ENCODE measurements around the gene DHRS7B.
"Not testable (repeated sequence)": the region's sequence is repeated elsewhere in the genome, so short reads cannot be mapped to it uniquely, and the experiment has no call there.

Gene DHRS7B

GRCh38 chr17:21176773-21177395 lies 50.1 kb downstream of the DHRS7B start:
- H3K27ac Mint-ChIP-seq: peak overlapping the region in 1 of 2 donors; percentile 59
- DNase-seq: no peak

GRCh38 chr17:21177401-21177800 lies 50.6 kb downstream of the DHRS7B start:
- H3K9me3 Mint-ChIP-seq: no peaks in the 10 kb centered on the region
- DNase-seq (no peak), ATAC-seq (no peak)
- peak overlapping the region in 1 of 2 donors; percentile 59 for H3K27ac Mint-ChIP-seq
- H3K27me3 Mint-ChIP-seq: no peaks in the 10 kb centered on the region
- H3K4me3 Mint-ChIP-seq: no peak overlapping the region
- H3K4me1 Mint-ChIP-seq: no peaks in the 10 kb centered on the region

More at GRCh38 chr17:21176773-21177395, 50.1 kb downstream of the DHRS7B start:
- Mint-ChIP-seq H3K4me1 (peaks cover 3% of the 10 kb centered on the region), H3K9me3 (no peaks in the 10 kb centered on the region), H3K27me3 (no peaks in the 10 kb centered on the region), H3K4me3 (no peak overlapping the region)
- no peak for ATAC-seq

GRCh38 chr17:21177854-21178600 lies 51.3 kb downstream of the DHRS7B start:
- Mint-ChIP-seq H3K27me3 (no peaks in the 10 kb centered on the region), H3K4me1 (no peaks in the 10 kb centered on the region), H3K27ac (no peak overlapping the region), H3K9me3 (no peaks in the 10 kb centered on the region), H3K4me3 (no peak overlapping the region)
- DNase-seq (no peak), ATAC-seq (no peak)

DNA sequence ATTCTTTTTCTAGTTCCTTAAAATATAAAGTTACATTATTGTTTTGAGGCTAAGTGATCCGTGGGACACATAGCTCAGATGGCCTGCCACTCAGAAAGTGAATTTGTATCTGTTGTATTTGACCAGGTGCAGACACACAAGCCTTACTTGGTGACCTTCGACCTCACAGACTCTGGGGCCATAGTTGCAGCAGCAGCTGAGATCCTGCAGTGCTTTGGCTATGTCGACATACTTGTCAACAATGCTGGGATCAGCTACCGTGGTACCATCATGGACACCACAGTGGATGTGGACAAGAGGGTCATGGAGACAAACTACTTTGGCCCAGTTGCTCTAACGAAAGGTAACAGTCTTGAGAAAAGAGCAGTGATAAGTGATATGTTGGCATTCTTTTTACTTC lies 56.7 kb downstream of the DHRS7B start:
- no peak overlapping the region for H3K4me3 Mint-ChIP-seq
- H3K4me1 Mint-ChIP-seq: no peaks in the 10 kb centered on the region
- no peak for ATAC-seq
- no peak for DNase-seq
- H3K9me3 Mint-ChIP-seq: no peaks in the 10 kb centered on the region
- H3K27ac Mint-ChIP-seq: peak overlapping the region; percentile 3 to 75
- H3K27me3 Mint-ChIP-seq: no peaks in the 10 kb centered on the region

- Mint-ChIP-seq H3K4me3 (no peak overlapping the region), H3K9me3 (no peaks in the 10 kb centered on the region), H3K27ac (no peak overlapping the region), H3K4me1 (no peaks in the 10 kb centered on the region), H3K27me3 (no peaks in the 10 kb centered on the region)
- ATAC-seq (no peak), DNase-seq (no peak)
These were observed 57.8 kb downstream of the DHRS7B start for GRCh38 chr17:21184570-21184969.

DNA sequence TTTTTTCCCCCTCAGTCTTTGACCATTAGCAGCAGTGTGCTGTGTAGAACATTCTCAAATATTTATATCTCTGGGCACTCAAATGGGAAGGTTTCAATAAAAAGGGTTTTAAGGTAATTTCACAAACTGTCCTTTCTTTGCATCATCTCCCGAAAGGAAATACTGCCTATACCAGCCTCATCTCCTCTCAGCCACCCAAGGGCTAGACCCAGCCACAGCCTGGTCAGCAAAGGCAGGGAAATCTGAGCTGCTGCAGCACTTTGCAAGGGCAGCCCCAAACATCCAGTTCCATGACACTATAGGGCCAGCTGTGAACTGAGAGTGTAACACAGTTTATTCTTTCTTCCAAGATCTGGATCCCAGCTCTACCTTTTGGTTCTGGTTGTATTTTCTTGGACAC lies 58.3 kb downstream of the DHRS7B start:
- Mint-ChIP-seq H3K27ac (no peak overlapping the region), H3K4me3 (no peak overlapping the region), H3K4me1 (no peaks in the 10 kb centered on the region)

GRCh38 chr17:21186399-21187187 lies 59.8 kb downstream of the DHRS7B start:
- Mint-ChIP-seq H3K27me3 (no peaks in the 10 kb centered on the region), H3K9me3 (no peaks in the 10 kb centered on the region), H3K27ac (peak overlapping the region in 1 of 2 donors; percentile 35), H3K4me1 (no peaks in the 10 kb centered on the region), H3K4me3 (no peak overlapping the region)
- DNase-seq: no peak
- ATAC-seq: no peak

More for the DNA sequence above, 58.3 kb downstream of the DHRS7B start:
- H3K27me3 Mint-ChIP-seq: no peaks in the 10 kb centered on the region
- DNase-seq: no peak
- no peaks in the 10 kb centered on the region for H3K9me3 Mint-ChIP-seq
- no peak for ATAC-seq

- Mint-ChIP-seq H3K27ac (no peak overlapping the region), H3K4me3 (no peak overlapping the region), H3K4me1 (peaks cover 13% of the 10 kb centered on the region), H3K27me3 (no peaks in the 10 kb centered on the region), H3K9me3 (no peaks in the 10 kb centered on the region)
- no peak for DNase-seq
- ATAC-seq: no peak
These were observed 62.6 kb downstream of the DHRS7B start for GRCh38 chr17:21189361-21189760.

GRCh38 chr17:21190078-21190477 lies 63.3 kb downstream of the DHRS7B start:
- no peak overlapping the region for H3K27ac Mint-ChIP-seq
- no peaks in the 10 kb centered on the region for H3K9me3 Mint-ChIP-seq
- no peaks in the 10 kb centered on the region for H3K27me3 Mint-ChIP-seq
- no peak for DNase-seq
- peaks cover 13% of the 10 kb centered on the region for H3K4me1 Mint-ChIP-seq
- H3K4me3 Mint-ChIP-seq: no peak overlapping the region
- no peak for ATAC-seq

GRCh38 chr17:21191698-21192097 lies 64.9 kb downstream of the DHRS7B start:
- peaks cover 13% of the 10 kb centered on the region for H3K4me1 Mint-ChIP-seq
- no peak overlapping the region for H3K4me3 Mint-ChIP-seq
- no peak for DNase-seq
- H3K27me3 Mint-ChIP-seq: no peaks in the 10 kb centered on the region
- no peaks in the 10 kb centered on the region for H3K9me3 Mint-ChIP-seq
- ATAC-seq: no peak
- no peak overlapping the region for H3K27ac Mint-ChIP-seq

GRCh38 chr17:21192414-21192813 lies 65.7 kb downstream of the DHRS7B start:
- ATAC-seq, H3K4me3 Mint-ChIP-seq, H3K27me3 Mint-ChIP-seq, DNase-seq, H3K9me3 Mint-ChIP-seq: not testable (repeated sequence)
- Mint-ChIP-seq H3K4me1 (peaks cover 13% of the 10 kb centered on the region), H3K27ac (peak overlapping the region in 1 of 2 donors; percentile 42)

DNA sequence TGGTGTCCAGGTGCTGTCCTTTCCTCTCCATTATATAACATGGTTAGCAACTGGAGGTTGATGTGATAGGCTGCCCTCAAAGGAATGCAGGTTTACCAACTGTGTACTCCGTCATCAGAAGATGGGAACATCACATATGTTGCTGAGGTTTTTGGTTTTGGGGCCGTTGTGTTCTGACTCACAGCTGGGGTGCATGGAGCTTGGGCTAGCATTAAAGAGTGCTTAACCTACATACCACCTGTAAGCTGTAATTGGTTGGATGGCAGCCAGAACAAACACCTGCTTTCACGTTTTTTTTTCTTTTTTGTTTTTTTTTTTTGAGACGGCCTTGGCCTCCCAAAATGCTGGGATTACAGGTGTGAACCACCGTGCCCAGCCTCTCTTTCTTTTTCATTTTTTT lies 66.3 kb downstream of the DHRS7B start:
- ATAC-seq (peak; percentile 78), DNase-seq (no peak)
- Mint-ChIP-seq H3K4me3 (no peak overlapping the region), H3K27me3 (no peaks in the 10 kb centered on the region), H3K9me3 (no peaks in the 10 kb centered on the region), H3K27ac (peak overlapping the region in 1 of 2 donors; percentile 42), H3K4me1 (peaks cover 13% of the 10 kb centered on the region)

- ATAC-seq: no peak
- Mint-ChIP-seq H3K4me1 (peaks cover 13% of the 10 kb centered on the region), H3K27me3 (no peaks in the 10 kb centered on the region), H3K4me3 (no peak overlapping the region), H3K9me3 (no peaks in the 10 kb centered on the region), H3K27ac (peak overlapping the region in 1 of 2 donors; percentile 54)
- no peak for DNase-seq
These were observed 67.5 kb downstream of the DHRS7B start for GRCh38 chr17:21194226-21194625.

DNA sequence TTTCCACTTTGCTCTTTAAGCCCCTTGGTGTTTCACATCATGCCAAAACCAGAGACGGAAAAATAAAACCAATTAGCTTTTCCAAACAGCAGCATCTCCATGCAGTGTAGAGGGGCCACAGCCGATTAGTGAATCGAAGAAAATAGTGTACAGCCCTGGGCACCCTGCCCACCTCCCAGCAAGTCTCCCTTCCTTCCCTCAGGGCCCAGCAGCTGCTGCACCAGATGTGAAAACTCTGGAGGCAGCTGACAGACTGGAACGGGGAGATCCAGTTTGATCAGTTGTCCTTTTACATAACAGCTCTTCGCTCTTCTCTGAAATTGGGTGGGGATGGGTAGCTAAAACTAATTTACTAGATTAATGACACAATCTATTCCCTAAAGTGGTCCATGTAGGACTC lies 67.9 kb downstream of the DHRS7B start:
- DNase-seq: no peak
- peaks cover 17% of the 10 kb centered on the region for H3K4me1 Mint-ChIP-seq
- H3K9me3 Mint-ChIP-seq: no peaks in the 10 kb centered on the region
- H3K4me3 Mint-ChIP-seq: no peak overlapping the region
- H3K27ac Mint-ChIP-seq: peak overlapping the region; percentile 33 to 54
- H3K27me3 Mint-ChIP-seq: no peaks in the 10 kb centered on the region
- ATAC-seq: no peak

DNA sequence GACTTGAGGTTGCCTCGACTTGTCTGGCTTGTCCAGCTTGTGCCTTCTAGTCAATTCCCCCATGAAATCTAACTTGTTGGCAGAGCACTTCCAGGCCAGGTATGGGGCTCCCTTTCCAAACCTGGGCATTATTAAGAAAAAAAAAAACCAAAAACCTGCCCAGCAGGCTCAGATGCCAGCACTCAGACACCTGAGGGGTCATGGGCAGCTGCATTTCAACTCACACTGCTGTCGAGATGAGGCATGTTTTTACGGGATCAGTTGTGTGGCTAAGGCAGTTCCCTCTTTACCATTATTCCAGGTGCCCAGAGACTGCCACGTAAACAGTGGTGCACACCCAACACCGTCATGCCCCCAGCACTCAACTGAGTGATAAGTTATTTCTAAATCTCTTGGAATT lies 69.4 kb downstream of the DHRS7B start:
- peaks cover 31% of the 10 kb centered on the region for H3K4me1 Mint-ChIP-seq
- no peak for ATAC-seq
- DNase-seq: no peak
- H3K27me3 Mint-ChIP-seq: no peaks in the 10 kb centered on the region
- peak overlapping the region in 1 of 2 donors; percentile 76 for H3K27ac Mint-ChIP-seq
- no peaks in the 10 kb centered on the region for H3K9me3 Mint-ChIP-seq
- H3K4me3 Mint-ChIP-seq: no peak overlapping the region

- ATAC-seq (no peak), DNase-seq (no peak)
- H3K9me3 Mint-ChIP-seq: no peaks in the 10 kb centered on the region
- peaks cover 34% of the 10 kb centered on the region for H3K4me1 Mint-ChIP-seq
- H3K4me3 Mint-ChIP-seq: no peak overlapping the region
- H3K27me3 Mint-ChIP-seq: no peaks in the 10 kb centered on the region
- peak overlapping the region in 1 of 2 donors; percentile 44 for H3K27ac Mint-ChIP-seq
These were observed 71.6 kb downstream of the DHRS7B start for GRCh38 chr17:21198411-21198810.

Data from stimulated activated naive CD8-positive, alpha-beta T cell treated with anti-CD3 and anti-CD28 coated beads, Interleukin-15, amount 100 ng/mL, for 72 hours (primary cell).